Inferior parietal cortex (tissue), 1 donor: ENCODE data around the gene GKN1.
"Not testable (repeated sequence)": the region's sequence is repeated elsewhere in the genome, so short reads cannot be mapped to it uniquely, and the experiment has no call there.

Experiments
- DNase-seq: peaks from one replicate; pipeline ENCODE4 v3.0.0-alpha.2; 2016; ENCODE audit errors: extremely low spot score

GKN1 gene

GRCh38 chr2:68974251-68974650 lies at the start of gene GKN1:
Gene GKN1 (plus strand): TSS chr2:68974636. CDS start chr2:68974678, 42 bp downstream.
- DNase-seq, result no peak

GRCh38 chr2:68925295-68925896 lies 49.0 kb upstream of the GKN1 start:
- peak; percentile 72 for DNase-seq

GRCh38 chr2:68926796-68927195 lies 47.6 kb upstream of the GKN1 start:
- no peak for DNase-seq

- DNase-seq, result no peak
These were observed 43.2 kb upstream of the GKN1 start for GRCh38 chr2:68931149-68931711.

- no peak for DNase-seq
These were observed 42.6 kb upstream of the GKN1 start for GRCh38 chr2:68931799-68932198.

GRCh38 chr2:68932402-68932801 lies 42.0 kb upstream of the GKN1 start:
- no peak for DNase-seq

- DNase-seq, result no peak
These were observed 40.4 kb upstream of the GKN1 start for GRCh38 chr2:68934021-68934420.

GRCh38 chr2:68935471-68935870 lies 39.0 kb upstream of the GKN1 start:
- no peak for DNase-seq

- no peak for DNase-seq
These were observed 38.0 kb upstream of the GKN1 start for GRCh38 chr2:68936427-68936826.

- no peak for DNase-seq
These were observed 37.5 kb upstream of the GKN1 start for GRCh38 chr2:68936889-68937288.

GRCh38 chr2:68937346-68938055 lies 36.9 kb upstream of the GKN1 start:
- no peak for DNase-seq

GRCh38 chr2:68938938-68939337 lies 35.5 kb upstream of the GKN1 start:
- DNase-seq, result no peak

- no peak for DNase-seq
These were observed 34.5 kb upstream of the GKN1 start for GRCh38 chr2:68939962-68940361.

- no peak for DNase-seq
These were observed 34.1 kb upstream of the GKN1 start for GRCh38 chr2:68940369-68940768.

GRCh38 chr2:68942827-68943226 lies 31.6 kb upstream of the GKN1 start:
- no peak for DNase-seq

GRCh38 chr2:68943581-68944568 lies 30.6 kb upstream of the GKN1 start:
- DNase-seq, result peak; percentile 86

GRCh38 chr2:68946117-68946516 lies 28.3 kb upstream of the GKN1 start:
- no peak for DNase-seq

GRCh38 chr2:68948710-68949109 lies 25.7 kb upstream of the GKN1 start:
- DNase-seq, result no peak

- DNase-seq, result no peak
These were observed 22.5 kb upstream of the GKN1 start for GRCh38 chr2:68951899-68952298.

GRCh38 chr2:68952887-68953521 lies 21.4 kb upstream of the GKN1 start, which contains the start of gene GKN2:
Gene GKN2 (minus strand): TSS chr2:68952893. CDS start chr2:68952861, 32 bp downstream.
- DNase-seq, result no peak

GRCh38 chr2:68955432-68955831 lies 19.0 kb upstream of the GKN1 start:
- DNase-seq, result not testable (repeated sequence)
